GM19328 (cell line): ENCODE measurements around the gene ACVR1.
"Not testable (repeated sequence)": the region's sequence is repeated elsewhere in the genome, so short reads cannot be mapped to it uniquely, and the experiment has no call there.

Experiments
- ATAC-seq: cut with Tn5 transposase; IDR thresholded peaks from one replicate; pipeline ENCODE4 v1.9.1; 2021; ENCODE audit warnings: mild to moderate bottlenecking, moderate library complexity; ENCODE audit not compliant: unreplicated experiment

Gene ACVR1

DNA sequence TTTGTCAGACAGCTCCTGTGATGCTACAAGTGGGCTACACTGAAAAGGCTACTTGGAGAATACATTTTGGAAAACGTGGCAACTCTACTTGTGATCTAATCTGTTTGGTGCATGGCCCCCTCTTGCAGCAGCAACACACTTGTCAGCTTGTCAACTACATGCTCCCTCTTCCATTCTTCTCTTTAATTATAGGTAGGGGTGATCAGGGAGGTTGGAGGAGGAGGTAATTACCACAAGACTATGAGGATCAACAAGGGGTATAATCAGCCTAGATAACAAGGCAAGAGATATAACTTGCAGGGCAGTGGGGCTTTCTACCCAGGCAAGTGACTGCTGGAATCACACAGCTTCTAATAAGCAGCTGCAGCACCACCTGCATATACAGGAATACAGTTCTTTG is 104.9 kb downstream of the ACVR1 start:
- ATAC-seq: no peak

DNA sequence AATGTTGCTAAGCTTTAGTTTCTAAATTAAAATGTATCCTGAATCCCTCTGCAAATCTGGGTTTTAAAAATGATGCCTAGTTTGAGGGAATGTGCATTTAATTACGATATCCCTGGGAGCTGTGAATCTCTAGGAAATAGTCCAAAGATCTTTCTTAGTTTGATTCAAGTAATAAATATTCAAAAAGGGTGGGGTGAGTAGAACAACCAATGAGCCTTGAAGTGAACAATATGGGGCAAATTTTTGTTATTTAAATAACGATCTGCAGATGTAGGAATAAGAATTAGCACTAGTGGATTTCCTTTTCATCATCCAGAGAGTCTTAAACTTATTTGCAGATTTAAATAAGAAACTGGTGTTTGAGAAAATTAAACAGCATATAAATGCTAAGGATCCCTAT is 106.3 kb downstream of the ACVR1 start:
- no peak for ATAC-seq

DNA sequence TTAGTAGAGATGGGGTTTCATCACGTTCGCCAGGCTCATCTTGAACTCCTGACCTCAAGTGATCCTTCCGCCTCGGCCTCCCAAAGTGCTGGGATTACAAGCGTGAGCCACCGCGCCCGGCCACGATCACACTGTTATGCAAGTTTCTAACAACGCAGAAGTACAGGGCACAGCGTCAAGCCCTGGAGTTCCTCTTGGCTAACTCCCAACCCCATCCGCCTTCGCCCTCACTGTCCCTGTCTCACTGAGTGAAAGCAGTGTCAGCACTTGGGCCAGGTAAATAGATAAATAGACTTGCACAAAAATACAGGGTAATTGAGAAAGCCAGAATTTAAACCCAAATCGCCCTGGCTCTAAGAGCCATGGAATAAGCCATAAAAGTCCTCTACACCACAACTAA is 111.7 kb downstream of the ACVR1 start:
- no peak for ATAC-seq

DNA sequence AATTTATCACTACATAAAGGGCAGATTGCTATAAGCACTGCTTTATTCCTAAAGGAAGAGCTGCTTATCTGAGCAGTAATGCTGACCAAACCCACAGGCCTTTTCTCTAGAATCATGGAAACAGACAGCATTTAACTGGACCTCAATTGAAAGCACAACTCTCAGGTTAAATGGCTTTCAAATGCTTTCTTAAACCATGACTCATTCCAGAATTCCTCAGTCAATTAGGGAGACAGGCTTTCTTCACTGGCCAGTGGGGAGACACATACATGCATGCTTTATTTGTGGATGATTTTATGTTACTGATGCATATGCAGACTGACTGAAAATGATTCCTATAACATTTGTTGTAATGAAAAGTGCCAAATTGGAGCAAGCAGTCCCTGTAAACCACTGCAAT is 114.6 kb downstream of the ACVR1 start:
- ATAC-seq: no peak

DNA sequence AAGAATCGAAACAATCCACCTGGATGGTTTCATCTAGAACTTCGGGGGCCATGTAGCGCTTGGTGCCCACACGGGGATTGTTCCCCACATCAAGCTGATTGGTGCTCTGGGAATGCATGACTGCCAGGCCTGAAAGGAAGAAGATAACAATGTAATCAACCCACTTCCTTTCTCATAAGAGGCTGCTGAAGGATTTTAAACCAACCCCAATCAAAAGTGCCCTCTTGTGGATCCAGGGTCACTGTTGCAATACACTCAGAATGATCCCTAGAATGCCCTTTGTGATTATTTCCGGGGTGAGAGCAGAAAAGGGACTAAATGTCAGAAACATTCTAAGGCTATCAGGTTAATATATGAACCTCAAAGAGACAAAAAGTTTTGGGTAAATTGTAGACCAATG is 115.2 kb downstream of the ACVR1 start:
- ATAC-seq: no peak

DNA sequence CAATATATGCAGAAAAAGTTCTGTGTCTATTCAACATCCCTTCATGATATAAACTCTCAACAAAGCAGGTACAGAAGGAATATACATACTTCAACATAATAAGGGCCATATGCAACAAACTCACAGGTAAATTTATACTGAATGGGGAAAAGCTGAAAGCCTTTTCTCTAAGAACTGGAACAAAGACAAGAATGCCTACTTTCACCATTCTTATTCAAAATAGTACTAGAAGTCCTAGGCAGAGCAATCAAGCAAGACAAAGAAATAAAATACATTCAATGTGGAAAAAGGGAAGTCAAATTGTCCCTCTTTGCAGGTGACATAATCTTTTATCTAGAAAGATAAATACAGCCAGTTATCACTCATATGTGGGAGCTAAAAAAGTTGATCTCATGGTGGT is 116.3 kb downstream of the ACVR1 start:
- ATAC-seq: no peak

DNA sequence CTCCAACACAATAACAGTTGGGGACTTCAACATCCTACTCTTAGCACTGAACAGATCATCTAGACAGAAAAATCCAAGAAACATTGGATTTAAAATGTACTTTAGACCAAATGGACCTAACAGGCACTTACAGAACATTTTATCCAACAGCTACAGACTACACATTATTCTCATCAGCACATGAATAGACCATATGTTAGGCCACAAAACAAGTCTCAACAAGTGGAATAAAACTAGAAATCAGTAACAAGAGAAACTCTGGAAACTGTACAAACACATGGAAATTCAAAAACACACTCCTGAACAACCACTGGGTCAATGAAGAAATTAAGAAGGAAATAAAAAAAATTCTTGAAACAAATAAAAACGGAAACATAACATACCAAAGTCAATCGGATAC is 117.5 kb downstream of the ACVR1 start:
- no peak for ATAC-seq

DNA sequence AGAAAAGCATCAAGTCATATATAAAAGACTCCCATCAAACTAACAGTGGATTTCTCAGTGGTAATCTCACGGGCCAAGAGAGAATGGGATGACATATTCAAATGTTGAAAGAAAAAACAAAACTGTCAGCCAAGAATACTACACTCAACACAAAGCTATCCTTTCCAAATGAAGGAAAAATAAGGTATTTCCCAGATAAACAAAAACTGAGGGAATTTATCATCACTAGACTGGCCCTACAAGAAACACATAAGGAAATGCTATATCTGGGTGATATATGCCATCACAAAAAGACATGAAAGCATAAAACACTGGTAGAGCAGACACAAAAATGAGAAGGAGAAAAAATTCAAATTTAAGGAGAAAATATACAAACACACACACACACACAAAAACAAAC is 118.6 kb downstream of the ACVR1 start:
- ATAC-seq: no peak

DNA sequence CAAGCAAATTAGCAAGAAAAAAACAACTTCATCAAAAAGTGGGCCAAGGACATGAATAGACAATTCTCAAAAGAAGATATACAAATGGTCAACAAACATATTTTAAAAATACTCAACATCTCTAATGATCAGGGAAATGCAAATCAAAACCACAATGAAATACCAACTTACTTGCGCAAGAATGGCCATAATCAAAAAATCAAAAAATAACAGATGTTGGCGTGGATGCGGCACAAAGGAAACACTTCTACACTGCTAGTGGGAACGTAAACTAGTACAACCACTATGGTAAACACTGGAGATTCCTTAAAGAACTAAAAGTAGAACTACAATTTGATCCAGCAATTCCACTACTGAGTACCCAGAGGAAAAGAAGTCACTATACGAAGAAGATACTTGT is 119.7 kb downstream of the ACVR1 start:
- not testable (repeated sequence) for ATAC-seq

DNA sequence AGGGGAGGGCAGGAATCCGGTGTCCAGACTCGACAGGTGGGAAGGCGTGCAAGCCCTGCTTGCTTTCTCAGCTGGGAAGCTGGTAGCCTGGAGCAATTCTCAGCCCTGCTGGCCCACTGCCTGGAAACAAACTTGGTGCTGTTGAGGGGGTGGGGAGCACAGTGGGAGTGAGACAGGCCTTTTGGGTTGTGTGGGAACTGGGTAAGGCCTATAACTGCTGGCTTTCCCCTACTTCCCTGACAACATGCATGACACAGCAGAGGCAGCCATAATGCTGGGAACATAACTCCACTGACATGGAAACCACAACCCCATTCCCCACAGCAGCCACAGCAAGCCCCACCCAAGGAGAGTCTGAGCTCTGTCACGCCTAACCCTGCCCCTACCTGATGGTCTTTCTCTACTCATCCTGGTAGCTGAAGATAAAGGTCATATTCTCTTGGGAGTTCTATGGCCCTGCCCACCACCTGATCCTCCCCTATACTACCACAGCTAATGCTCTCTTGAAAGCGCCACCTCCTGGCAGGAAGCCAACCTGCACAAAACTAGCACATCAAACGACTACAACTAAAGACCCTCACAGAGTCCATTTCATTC is 124.6 kb downstream of the ACVR1 start:
- peak; percentile 65 for ATAC-seq

DNA sequence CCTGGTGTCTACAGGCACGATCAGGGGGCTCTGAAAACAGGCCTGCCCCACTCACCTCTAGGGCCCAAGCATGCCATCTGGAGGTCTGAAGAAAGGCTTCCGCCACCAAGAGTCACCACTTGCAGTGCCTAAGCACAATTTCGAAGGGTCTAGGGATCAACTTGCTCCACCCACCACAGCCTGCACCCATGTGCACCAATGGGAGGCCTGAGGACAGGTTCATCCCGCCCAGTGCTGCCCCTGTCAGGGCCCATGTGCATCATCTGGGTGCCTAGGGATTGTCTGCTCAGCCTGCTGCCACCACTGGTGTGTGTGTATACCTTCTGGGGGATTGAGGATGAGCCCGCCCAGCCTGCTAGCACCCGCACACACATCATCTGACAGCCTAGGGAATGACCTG is 126.4 kb downstream of the ACVR1 start:
- ATAC-seq: no peak

DNA sequence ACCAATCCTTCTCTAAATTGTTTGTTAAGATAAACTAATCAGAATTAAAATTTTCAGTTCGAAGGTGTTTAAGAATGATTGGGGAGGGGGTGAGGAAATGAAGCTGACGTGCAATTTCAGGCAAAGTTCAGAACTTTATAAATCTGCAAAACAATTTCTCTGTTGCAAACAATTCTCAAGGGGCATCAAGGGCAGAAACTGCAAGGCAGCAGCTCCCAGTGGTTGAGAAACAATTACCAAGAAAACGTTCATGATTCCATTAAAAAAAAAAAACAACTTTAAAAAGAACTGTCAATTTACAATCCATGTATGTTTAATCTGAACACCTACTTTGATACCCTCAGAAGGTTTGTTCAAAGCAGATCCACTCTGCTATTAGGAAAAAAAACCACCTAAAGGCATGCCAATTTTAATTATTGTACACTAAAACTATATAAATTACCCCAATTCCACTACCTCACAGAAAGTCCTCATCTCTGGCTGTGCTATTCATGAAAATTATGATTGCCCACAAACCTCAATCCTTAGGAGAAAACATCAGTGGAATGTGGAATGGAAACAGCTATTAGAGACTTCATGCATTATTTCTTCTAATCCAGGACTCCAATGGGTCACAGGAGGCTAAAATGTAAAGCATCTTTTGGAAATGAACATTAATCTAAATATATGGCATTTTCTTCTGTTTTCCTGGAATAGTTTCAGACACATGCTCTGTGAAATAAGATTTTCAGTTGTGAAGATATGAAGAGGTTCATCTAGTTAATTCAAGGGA is 127.6 kb downstream of the ACVR1 start:
- ATAC-seq: no peak

DNA sequence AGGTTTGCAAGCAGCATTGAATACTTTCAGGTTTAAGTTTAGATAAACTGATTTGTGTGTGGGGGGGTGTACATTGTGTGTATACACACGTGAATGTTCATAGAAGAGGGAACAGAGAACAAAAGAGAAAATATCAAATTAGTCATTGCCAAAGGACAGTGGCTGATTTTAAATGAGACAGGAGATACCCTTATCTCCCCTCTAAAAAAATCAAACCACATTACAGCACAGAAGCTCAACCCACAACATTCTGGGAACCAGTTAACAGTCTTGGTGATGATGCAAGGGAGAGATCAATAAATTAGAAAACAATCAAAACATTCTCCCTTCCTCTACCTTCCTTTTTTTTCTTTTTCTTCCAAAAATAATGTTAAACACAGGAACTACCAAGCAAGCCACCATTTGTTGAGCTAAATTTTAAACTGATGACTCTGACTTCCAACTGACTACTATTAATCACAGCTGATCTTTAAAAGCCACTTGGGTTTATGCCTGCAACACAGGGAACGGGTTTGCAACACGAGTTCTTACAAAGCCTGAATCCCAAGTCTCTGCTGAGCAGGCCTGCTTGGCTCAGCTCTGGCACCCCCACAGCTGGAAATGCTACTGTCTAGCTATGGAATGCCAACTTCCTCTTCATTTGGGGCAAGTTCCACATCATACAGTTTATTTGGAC is 128.3 kb downstream of the ACVR1 start:
- ATAC-seq: no peak

DNA sequence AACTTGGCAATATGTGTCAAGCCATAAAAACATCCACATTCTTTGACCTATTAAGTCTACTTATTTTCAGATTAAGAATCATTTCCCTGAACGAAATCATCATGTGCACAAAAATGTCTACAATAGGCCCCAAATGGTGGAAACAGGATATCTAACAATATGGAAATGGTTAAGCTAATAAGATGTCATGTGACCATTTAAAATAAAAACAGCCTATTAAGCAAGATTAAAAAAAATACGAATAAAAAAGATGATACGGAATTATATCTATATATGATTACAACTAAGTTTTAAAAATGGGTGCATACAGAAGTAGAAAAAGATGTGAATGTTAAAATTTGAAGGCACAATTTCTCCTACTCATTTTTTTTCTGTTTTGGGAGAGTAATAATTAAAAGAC is 128.8 kb downstream of the ACVR1 start:
- ATAC-seq: no peak

DNA sequence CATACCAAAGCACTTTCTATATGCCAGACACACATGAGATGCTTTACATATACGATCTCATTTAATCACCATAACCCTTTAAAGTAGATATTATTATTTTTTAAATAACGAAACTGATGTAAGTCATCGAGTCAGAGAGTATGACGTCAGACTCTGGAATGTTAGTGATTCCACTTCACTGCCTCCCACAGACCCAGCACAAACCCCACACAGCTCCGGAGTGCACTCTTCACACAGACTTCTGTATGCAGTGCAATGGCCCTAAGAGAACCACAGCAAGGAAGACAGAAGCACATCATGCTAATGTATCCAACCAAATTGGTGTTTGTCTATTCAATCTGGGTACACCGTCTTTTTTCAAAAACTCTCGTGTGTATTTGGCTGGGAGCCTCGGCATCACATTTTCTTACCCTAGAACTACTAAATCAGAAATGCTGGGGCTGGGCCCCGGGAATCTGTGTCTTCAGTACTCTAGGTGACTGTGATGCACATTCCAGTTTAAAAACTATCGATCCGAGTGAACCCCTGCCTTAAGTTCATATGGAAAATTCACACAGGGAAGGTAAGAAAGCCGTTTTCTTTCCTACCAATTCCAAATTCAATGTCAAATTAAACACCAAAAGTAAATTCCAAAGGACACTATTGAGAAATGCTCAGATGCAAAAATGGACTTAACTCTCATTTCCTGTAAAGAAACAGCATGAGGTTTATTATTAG is 129.7 kb downstream of the ACVR1 start:
- ATAC-seq: no peak

DNA sequence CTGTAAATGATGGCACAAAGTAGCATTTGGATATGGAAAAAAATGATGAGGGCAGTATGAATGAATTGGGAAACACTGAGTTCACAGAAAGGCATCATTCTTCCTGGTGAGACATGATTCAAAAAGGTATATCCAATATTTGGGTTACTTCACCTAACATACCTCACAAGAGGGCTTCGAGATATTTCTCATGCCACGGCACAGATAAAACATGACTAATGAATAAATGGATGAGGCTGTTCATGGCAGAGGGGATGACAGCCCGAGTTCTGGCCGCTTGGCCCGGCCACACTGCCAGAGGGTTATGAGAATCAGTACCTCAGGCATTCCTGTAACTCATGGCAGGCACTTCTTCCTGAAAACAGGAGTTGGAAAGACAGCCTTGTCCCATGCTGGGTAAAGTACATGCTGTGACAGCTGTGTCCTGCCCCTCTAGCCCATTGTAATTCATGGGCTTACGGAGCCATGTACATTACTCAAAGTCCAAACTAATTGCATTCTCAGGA is 131.5 kb downstream of the ACVR1 start:
- no peak for ATAC-seq

DNA sequence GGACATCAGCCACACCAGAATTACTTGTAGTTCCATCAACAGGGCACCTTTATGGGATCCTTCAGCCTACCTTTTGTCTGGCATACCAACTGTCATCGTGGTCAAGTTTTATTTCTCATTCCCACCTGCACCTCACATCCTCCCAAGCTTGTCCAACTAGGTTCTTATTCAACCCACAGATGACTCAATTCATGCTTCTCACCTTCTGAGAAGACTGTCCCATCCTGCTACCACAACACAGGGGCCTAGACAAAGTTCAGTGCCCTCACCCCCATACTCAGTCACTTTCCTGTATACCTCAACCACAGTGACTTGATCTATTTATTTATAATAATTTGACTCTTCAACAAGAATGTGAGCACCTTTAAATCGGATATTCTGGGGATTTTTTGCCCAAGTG is 133.1 kb downstream of the ACVR1 start:
- ATAC-seq: no peak

DNA sequence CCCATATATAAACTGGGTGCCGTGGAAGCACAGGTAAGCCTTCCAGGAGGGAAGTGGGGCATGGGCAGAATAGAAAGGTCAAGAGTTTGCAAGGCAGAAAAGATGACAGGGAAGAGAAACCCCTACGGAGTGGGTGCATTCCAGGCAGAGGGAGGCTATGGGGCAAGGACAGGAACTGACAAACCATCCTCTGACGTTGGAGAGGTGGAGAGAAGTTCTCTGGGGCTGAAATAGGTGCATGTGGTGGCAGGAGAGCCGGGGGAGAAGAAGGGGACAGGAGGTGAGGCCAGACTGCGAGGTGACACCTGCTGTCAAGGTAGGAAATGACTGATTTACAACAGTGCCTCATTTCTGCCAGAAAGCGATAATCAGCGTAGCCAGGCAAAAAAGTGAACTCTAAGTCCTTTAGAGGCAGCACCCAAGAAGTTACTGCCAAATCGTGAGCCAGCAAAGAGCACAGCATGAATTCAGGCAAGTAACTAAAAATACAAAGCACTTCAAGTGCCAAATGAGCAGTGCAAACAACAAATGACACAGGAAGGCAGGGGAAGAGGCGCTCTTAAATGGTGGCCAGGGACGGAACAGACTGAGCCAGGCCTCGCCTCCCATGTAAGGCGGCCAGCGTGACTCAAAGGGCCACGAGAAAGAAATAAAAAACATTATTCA is 134.2 kb downstream of the ACVR1 start:
- ATAC-seq: no peak

DNA sequence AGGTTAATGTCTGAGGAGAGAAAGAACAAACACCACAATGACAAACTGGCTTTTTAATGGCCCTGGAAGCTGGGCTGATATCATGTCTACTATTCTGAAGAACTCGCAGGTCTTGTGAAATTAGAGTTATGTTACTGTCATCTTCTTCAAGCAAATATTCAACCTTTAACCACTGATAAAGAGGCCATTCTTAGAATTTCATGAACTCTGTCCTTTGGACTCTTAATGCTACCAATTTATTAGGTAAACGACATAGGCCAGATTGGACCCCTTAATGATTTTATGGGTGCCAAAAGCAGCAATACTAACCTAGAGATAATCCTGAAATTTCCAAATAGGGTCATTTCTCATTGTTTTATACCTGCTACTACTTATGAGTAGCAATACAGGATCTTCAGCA is 138.5 kb downstream of the ACVR1 start:
- ATAC-seq: no peak

DNA sequence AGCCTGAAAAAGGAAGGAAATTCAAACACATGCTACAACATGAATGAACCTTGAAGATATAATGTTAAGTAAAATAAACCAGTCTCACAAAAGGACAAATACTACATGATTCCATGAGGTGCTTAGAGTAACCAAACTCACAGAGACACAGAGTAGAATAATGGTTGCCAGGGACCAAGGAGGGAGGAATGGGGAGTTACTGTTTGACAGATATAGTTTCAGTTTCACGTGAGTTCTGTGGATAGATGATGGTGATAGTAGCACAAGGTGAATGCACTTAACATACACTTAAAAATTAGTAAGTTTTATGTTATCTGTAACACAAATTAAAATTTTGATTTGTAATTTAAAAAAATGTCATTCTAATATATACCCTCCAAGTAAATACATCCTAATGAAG is 140.6 kb downstream of the ACVR1 start:
- no peak for ATAC-seq

DNA sequence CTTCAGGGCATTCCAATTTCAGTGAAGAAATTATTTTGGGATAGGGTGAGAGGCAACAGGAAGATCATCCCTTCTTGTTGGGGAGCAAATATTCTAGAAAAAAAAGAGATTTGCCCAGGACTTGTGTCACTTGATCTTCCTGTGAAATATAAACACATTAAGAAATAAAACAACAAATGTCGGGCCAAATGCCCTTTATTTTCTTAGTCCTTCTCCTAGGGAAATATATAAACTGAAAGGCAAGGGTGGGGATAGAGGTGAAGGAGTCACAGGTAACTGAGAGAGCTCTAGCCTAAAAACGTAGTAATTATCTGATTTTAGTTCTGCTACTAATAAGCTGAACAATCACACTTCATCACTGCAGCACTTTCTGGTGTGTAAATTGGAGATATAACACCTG is 142.9 kb downstream of the ACVR1 start:
- no peak for ATAC-seq
